GM23248 (cell line): Measurements from ENCODE around the gene TNFAIP8L2. TPM values are rescaled to one million over a fixed set of nuclear protein-coding genes. Genes with fewer than 3 reads are reported as not detected.

Experiments
- DNase-seq: peaks from one replicate; pipeline ENCODE4 v3.0.0-alpha.2; 2015
- H2AFZ ChIP-seq: fragments of 200-600 bp; sonication (generic); 2 replicates; pipeline ENCODE4 v1.6.1; 2016; ENCODE audit warnings: antibody characterized with exemption
- H3F3A ChIP-seq: fragments of 200-600 bp; sonication (generic); 2 replicates; pipeline ENCODE4 v1.6.1; 2016; ENCODE audit warnings: mild to moderate bottlenecking, antibody characterized with exemption, mixed run types; ENCODE audit not compliant: insufficient read depth
- H3K27ac ChIP-seq: fragments of 200-600 bp; sonication (generic); 2 replicates; pipeline ENCODE4 v1.5.1; 2016; ENCODE audit warnings: mild to moderate bottlenecking
- H3K27me3 ChIP-seq: fragments of 200-600 bp; sonication (generic); replicated peaks from 2 replicates; pipeline ENCODE4 v1.6.1; 2016; ENCODE audit warnings: mild to moderate bottlenecking; ENCODE audit not compliant: insufficient read depth
- H3K36me3 ChIP-seq: fragments of 200-600 bp; sonication (generic); 2 replicates; pipeline ENCODE4 v1.6.1; 2016; ENCODE audit warnings: low read depth, mild to moderate bottlenecking
- H3K4me1 ChIP-seq: fragments of 200-600 bp; sonication (generic); 2 replicates; pipeline ENCODE4 v1.6.1; 2016; ENCODE audit warnings: mild to moderate bottlenecking; ENCODE audit not compliant: insufficient read depth
- H3K4me2 ChIP-seq: fragments of 200-600 bp; sonication (generic); one replicate; pipeline ENCODE4 v1.6.1; 2016; ENCODE audit warnings: mild to moderate bottlenecking; ENCODE audit not compliant: unreplicated experiment
- H3K4me3 ChIP-seq: fragments of 200-600 bp; sonication (generic); 2 replicates; pipeline ENCODE4 v1.5.1; 2016; ENCODE audit warnings: mild to moderate bottlenecking
- H3K79me2 ChIP-seq: fragments of 200-600 bp; sonication (generic); 2 replicates; pipeline ENCODE4 v1.6.1; 2016; ENCODE audit warnings: mild to moderate bottlenecking; ENCODE audit not compliant: insufficient read depth
- H3K9ac ChIP-seq: fragments of 200-600 bp; sonication (generic); 2 replicates; pipeline ENCODE4 v1.6.1; 2016; ENCODE audit warnings: mild to moderate bottlenecking
- H3K9me2 ChIP-seq: fragments of 200-600 bp; sonication (generic); 2 replicates; pipeline ENCODE4 v1.6.1; 2016; ENCODE audit warnings: mixed run types, mild to moderate bottlenecking, moderate library complexity; ENCODE audit not compliant: insufficient read depth
- H3K9me3 ChIP-seq: fragments of 200-600 bp; sonication (generic); one replicate; pipeline ENCODE4 v1.6.1; 2017; ENCODE audit warnings: low read depth
- H4K20me1 ChIP-seq: fragments of 200-600 bp; sonication (generic); 2 replicates; pipeline ENCODE4 v1.6.0; 2016; ENCODE audit not compliant: insufficient read depth
- EZH2 ChIP-seq: fragments of 200-600 bp; sonication (generic); IDR thresholded peaks from 2 replicates; pipeline ENCODE4 v1.6.1; 2018; ENCODE audit warnings: antibody characterized with exemption, mild to moderate bottlenecking; ENCODE audit not compliant: insufficient read depth, poor library complexity, severe bottlenecking
- EZH2phosphoT487 ChIP-seq: fragments of 200-600 bp; sonication (generic); IDR thresholded peaks from 2 replicates; pipeline ENCODE4 v1.6.1; 2018; ENCODE audit warnings: antibody characterized with exemption, moderate library complexity, mild to moderate bottlenecking, low read depth; ENCODE audit not compliant: insufficient read depth
- WGBS, 2 experiments: methylation state at CpG; one replicate each; pipeline ENCODE4 v1.1.6; 2015 to 2017; ENCODE audit warnings: low lambda C conversion rate in 2 of 2, low coverage in 1 of 2; ENCODE audit errors: missing lambda C conversion rate in 2 of 2; 5-methylcytosine and 5-hydroxymethylcytosine counted together
- in situ Hi-C: fragments of 300-500 bp; cut with MboI; formaldehyde crosslinking; loops from 2 replicates; pipeline ENCODE4 v1.15.0; 2020
- polyA plus RNA-seq: library from polyadenylated mRNA; unstranded; fragments of >200 nt; fragmentation: Nextera tagmentation; extraction: Ambion mirVana; gene quantifications from 2 replicates; pipeline ENCODE4 v1.2.1, GENCODE V29; 2016
- total RNA-seq: library from RNA; depleted of rRNA; stranded (reverse); fragments of >200 nt; shearing (Covaris generic); gene quantifications from 2 replicates; pipeline ENCODE4 v1.2.3, GENCODE V29; 2014

The TNFAIP8L2 gene
- total and polyA plus RNA-seq, 2 experiments from 2014 or later = not detected

GRCh38 chr1:151146412-151147131, 9.9 kb upstream of the TNFAIP8L2 start, which contains the start of gene SEMA6C:
TSS of gene SEMA6C (minus strand) at chr1:151146631. CDS start at chr1:151142621, 4,010 bp downstream.
- peak within 1 kb of the TSS; percentile 93 for H2AFZ ChIP-seq
- DNase-seq = peak; percentile 96
- H3K4me3 ChIP-seq = peak within 1 kb of the TSS; percentile 82
- in situ Hi-C loops = no loop called here
- peak within 1 kb of the TSS; percentile 94 for H3K4me2 ChIP-seq
- H3K9me3 ChIP-seq = no peaks in the 10 kb centered on the region
- 0 out of 2 replicates have a peak, but pooled peaks cover 7% of the 10 kb centered on the region for H3K4me1 ChIP-seq
- no peaks in the 10 kb centered on the region for H3K79me2 ChIP-seq
- no peaks in the 10 kb centered on the region for H3K27me3 ChIP-seq
- no peaks in the 10 kb centered on the region for H4K20me1 ChIP-seq
- peak within 1 kb of the TSS; percentile 58 for H3K27ac ChIP-seq
- H3K36me3 ChIP-seq = no peaks in the 10 kb centered on the region
- no peak for TF ChIP-seq EZH2phosphoT487
- no peak for TF ChIP-seq EZH2
- H3K9ac ChIP-seq = peak within 1 kb of the TSS; percentile 76
- no peaks in the 10 kb centered on the region for H3K9me2 ChIP-seq
- WGBS, 2 experiments = 1 to 2% methylated on average over 43 to 61 of the region's 61 CpGs
- peaks cover 8% of the 10 kb centered on the region for H3F3A ChIP-seq

GRCh38 chr1:151147132-151147503, 9.3 kb upstream of the TNFAIP8L2 start:
- no peaks in the 10 kb centered on the region for H4K20me1 ChIP-seq
- peak overlapping the region; percentile 58 for H3K27ac ChIP-seq
- TF ChIP-seq EZH2phosphoT487 = no peak
- TF ChIP-seq EZH2 = no peak
- no peaks in the 10 kb centered on the region for H3K36me3 ChIP-seq
- WGBS, 2 experiments = 15 to 16% methylated on average over 7 of the region's 7 CpGs
- peak overlapping the region; percentile 82 for H3K4me3 ChIP-seq
- H3K79me2 ChIP-seq = no peaks in the 10 kb centered on the region
- H3K9ac ChIP-seq = peak overlapping the region; percentile 76
- no peaks in the 10 kb centered on the region for H3K27me3 ChIP-seq
- in situ Hi-C loops = no loop called here
- H3K4me1 ChIP-seq = 0 out of 2 replicates have a peak, but pooled peaks cover 7% of the 10 kb centered on the region
- peak overlapping the region; percentile 94 for H3K4me2 ChIP-seq
- H3K9me2 ChIP-seq = no peaks in the 10 kb centered on the region
- peak; percentile 56 for DNase-seq
- no peaks in the 10 kb centered on the region for H3K9me3 ChIP-seq
- H2AFZ ChIP-seq = peak overlapping the region; percentile 93
- peaks cover 8% of the 10 kb centered on the region for H3F3A ChIP-seq

DNA sequence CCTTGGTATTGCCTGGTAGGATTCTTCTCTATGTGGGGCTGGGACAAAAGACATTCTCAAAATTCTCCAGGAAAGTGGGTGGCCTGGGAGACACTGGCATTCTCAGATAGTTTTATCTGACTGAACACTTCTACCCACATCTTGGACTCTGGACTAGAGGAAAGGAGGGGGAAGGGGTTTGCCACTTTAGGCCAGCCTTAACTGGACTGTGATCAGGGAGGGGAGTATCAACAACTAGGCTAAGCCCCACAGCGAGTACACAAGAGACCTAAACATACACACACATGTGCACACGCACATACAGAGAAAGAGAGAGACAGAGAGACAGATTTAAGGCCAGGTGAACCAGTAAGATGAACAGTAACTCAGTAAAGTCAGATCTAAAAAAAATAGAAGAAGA, 8.8 kb upstream of the TNFAIP8L2 start:
- H3K4me2 ChIP-seq = peak overlapping the region; percentile 94
- 80 to 92% methylated on average over 2 of the region's 2 CpGs for WGBS, 2 experiments
- peak overlapping the region; percentile 76; the same call in 1 of the 2 replicates for H3K9ac ChIP-seq
- in situ Hi-C loops = no loop called here
- TF ChIP-seq EZH2 = no peak
- TF ChIP-seq EZH2phosphoT487 = no peak
- H4K20me1 ChIP-seq = no peaks in the 10 kb centered on the region
- H3K9me2 ChIP-seq = no peaks in the 10 kb centered on the region
- no peaks in the 10 kb centered on the region for H3K27me3 ChIP-seq
- no peaks in the 10 kb centered on the region for H3K9me3 ChIP-seq
- peak overlapping the region; percentile 58; the same call in 1 of the 2 replicates for H3K27ac ChIP-seq
- no peaks in the 10 kb centered on the region for H3K36me3 ChIP-seq
- DNase-seq = no peak
- 0 out of 2 replicates have a peak, but pooled peaks cover 7% of the 10 kb centered on the region for H3K4me1 ChIP-seq
- 0 out of 2 replicates have a peak overlapping the region, but pooled peaks have one; percentile 93 for H2AFZ ChIP-seq
- H3K4me3 ChIP-seq = no peak overlapping the region
- peaks cover 8% of the 10 kb centered on the region for H3F3A ChIP-seq
- no peaks in the 10 kb centered on the region for H3K79me2 ChIP-seq

- in situ Hi-C loops = no loop called here
- WGBS, 2 experiments = 83 to 84% methylated on average over 6 of the region's 6 CpGs
- no peaks in the 10 kb centered on the region for H3K27me3 ChIP-seq
- H3K4me3 ChIP-seq = no peak overlapping the region
- no peaks in the 10 kb centered on the region for H3K79me2 ChIP-seq
- H4K20me1 ChIP-seq = no peaks in the 10 kb centered on the region
- no peak overlapping the region for H3K9ac ChIP-seq
- no peak overlapping the region for H2AFZ ChIP-seq
- 0 out of 2 replicates have a peak, but pooled peaks cover 5% of the 10 kb centered on the region for H3F3A ChIP-seq
- TF ChIP-seq EZH2phosphoT487 = no peak
- TF ChIP-seq EZH2 = no peak
- peaks cover 15% of the 10 kb centered on the region; the same call in 1 of the 2 replicates for H3K36me3 ChIP-seq
- H3K9me2 ChIP-seq = no peaks in the 10 kb centered on the region
- H3K9me3 ChIP-seq = no peaks in the 10 kb centered on the region
- no peaks in the 10 kb centered on the region for H3K4me1 ChIP-seq
- DNase-seq = no peak
- no peak overlapping the region for H3K27ac ChIP-seq
- no peak overlapping the region for H3K4me2 ChIP-seq
These were observed 650 bp downstream of the TNFAIP8L2 start for GRCh38 chr1:151157067-151157531.
